H9 (cell line): ENCODE results near the gene LEO1. TPM values are rescaled to one million over a fixed set of nuclear protein-coding genes. Genes with fewer than 3 reads are reported as not detected.

Experiments
- DNase-seq: peaks from one replicate; pipeline ENCODE4 v3.0.0-alpha.2; 2017
- H2AFZ ChIP-seq: one replicate; pipeline ENCODE4 v1.6.1; 2013; ENCODE audit warnings: mild to moderate bottlenecking, low read length, control low read depth, moderate library complexity
- H2AK5ac ChIP-seq: 2 replicates; pipeline ENCODE4 v1.6.1; 2013; ENCODE audit warnings: low read length, control low read depth, mixed read lengths; ENCODE audit not compliant: insufficient read length
- H2BK120ac ChIP-seq: one replicate; pipeline ENCODE4 v1.6.1; 2013; ENCODE audit warnings: low read depth, mild to moderate bottlenecking, low read length, control low read depth, inconsistent platforms; ENCODE audit not compliant: poor library complexity, severe bottlenecking
- H2BK12ac ChIP-seq: 2 replicates; pipeline ENCODE4 v1.6.1; 2013; ENCODE audit warnings: low read length, control low read depth, mixed read lengths, low read depth; ENCODE audit not compliant: insufficient read length
- H2BK15ac ChIP-seq: 2 replicates; pipeline ENCODE4 v1.6.1; 2013; ENCODE audit warnings: low read depth, low read length, control low read depth
- H2BK20ac ChIP-seq: one replicate; pipeline ENCODE4 v1.6.1; 2013; ENCODE audit warnings: low read depth, mild to moderate bottlenecking, low read length, control low read depth, inconsistent platforms; ENCODE audit not compliant: poor library complexity, severe bottlenecking
- H2BK5ac ChIP-seq: 2 replicates; pipeline ENCODE4 v1.6.1; 2013; ENCODE audit warnings: low read length, control low read depth, mixed read lengths; ENCODE audit not compliant: insufficient read length
- H3K14ac ChIP-seq: 2 replicates; pipeline ENCODE4 v1.6.1; 2013; ENCODE audit warnings: low read length, control low read depth; ENCODE audit not compliant: insufficient read depth
- H3K18ac ChIP-seq: 2 replicates; pipeline ENCODE4 v1.6.1; 2013; ENCODE audit warnings: low read depth, mild to moderate bottlenecking, mixed read lengths, low read length, control low read depth; ENCODE audit not compliant: insufficient read length
- H3K23ac ChIP-seq: 2 replicates; pipeline ENCODE4 v1.6.1; 2013; ENCODE audit warnings: low read length, control low read depth, mixed read lengths, low read depth; ENCODE audit not compliant: insufficient read length
- H3K23me2 ChIP-seq: 2 replicates; pipeline ENCODE4 v1.6.1; 2013; ENCODE audit warnings: low read depth, mild to moderate bottlenecking, mixed read lengths, low read length, control low read depth; ENCODE audit not compliant: insufficient read length, poor library complexity, severe bottlenecking
- H3K27ac ChIP-seq: 2 replicates; pipeline ENCODE4 v1.5.1; 2013; ENCODE audit warnings: low read length, control low read depth, mixed read lengths, low read depth; ENCODE audit not compliant: insufficient read length
- H3K27me3 ChIP-seq: 2 replicates; pipeline ENCODE4 v1.6.1; 2013; ENCODE audit warnings: low read length, control low read depth, inconsistent platforms; ENCODE audit not compliant: insufficient read depth
- H3K4ac ChIP-seq: 2 replicates; pipeline ENCODE4 v1.6.1; 2013; ENCODE audit warnings: low read depth, mild to moderate bottlenecking, control low read depth, inconsistent platforms, low read length, moderate library complexity
- H3K4me1 ChIP-seq: 2 replicates; pipeline ENCODE4 v1.6.1; 2013; ENCODE audit warnings: low read length, control low read depth, inconsistent platforms; ENCODE audit not compliant: insufficient read depth
- H3K4me2 ChIP-seq: 2 replicates; pipeline ENCODE4 v1.6.1; 2013; ENCODE audit warnings: low read length, control low read depth, mixed read lengths; ENCODE audit not compliant: insufficient read length, insufficient read depth
- H3K56ac ChIP-seq: 2 replicates; pipeline ENCODE4 v1.6.1; 2013; ENCODE audit warnings: low read depth, mild to moderate bottlenecking, mixed read lengths, low read length, control low read depth; ENCODE audit not compliant: insufficient read length
- H3K79me1 ChIP-seq: 2 replicates; pipeline ENCODE4 v1.6.1; 2013; ENCODE audit warnings: low read depth, mild to moderate bottlenecking, moderate library complexity, low read length, control low read depth, inconsistent platforms; ENCODE audit not compliant: insufficient read depth, poor library complexity, severe bottlenecking
- H3K79me2 ChIP-seq: 2 replicates; pipeline ENCODE4 v1.6.1; 2013; ENCODE audit warnings: low read length, control low read depth, inconsistent platforms; ENCODE audit not compliant: insufficient read depth
- H3K9ac ChIP-seq: 2 replicates; pipeline ENCODE4 v1.6.1; 2013; ENCODE audit warnings: low read length, control low read depth, mixed read lengths; ENCODE audit not compliant: insufficient read length; ENCODE audit errors: extremely low read depth
- H3K9me3 ChIP-seq: one replicate; pipeline ENCODE4 v1.6.1; 2013; ENCODE audit warnings: low read depth, low read length, inconsistent platforms; ENCODE audit not compliant: control insufficient read depth
- H3T11ph ChIP-seq: one replicate; pipeline ENCODE4 v1.6.1; 2013; ENCODE audit warnings: mild to moderate bottlenecking, low read length, control low read depth, inconsistent platforms
- H4K20me1 ChIP-seq: one replicate; pipeline ENCODE4 v1.6.1; 2013; ENCODE audit not compliant: control insufficient read depth, insufficient read length, insufficient read depth
- H4K5ac ChIP-seq: 2 replicates; pipeline ENCODE4 v1.6.1; 2013; ENCODE audit warnings: low read depth, mild to moderate bottlenecking, mixed read lengths, low read length, control low read depth; ENCODE audit not compliant: insufficient read length
- H4K8ac ChIP-seq: replicated peaks from 2 replicates; pipeline ENCODE4 v1.6.1; 2013; ENCODE audit warnings: low read length, control low read depth, mixed read lengths, low read depth; ENCODE audit not compliant: insufficient read length
- H4K91ac ChIP-seq: 2 replicates; pipeline ENCODE4 v1.6.1; 2013; ENCODE audit warnings: low read depth, mild to moderate bottlenecking, moderate library complexity, mixed read lengths, low read length, control low read depth; ENCODE audit not compliant: insufficient read length
- H3K27ac Mint-ChIP-seq, 3 experiments: 2 replicates in 2 of 3; 3 replicates in 1 of 3; pipeline ENCODE4 v1.8.0; 2020 to 2021; ENCODE audit warnings: mixed read lengths in 3 of 3, mild to moderate bottlenecking in 1 of 3, moderate library complexity in 1 of 3
- H3K27me3 Mint-ChIP-seq: 2 replicates; pipeline ENCODE4 v1.8.0; 2021; ENCODE audit warnings: low read depth, mild to moderate bottlenecking, moderate library complexity, mixed read lengths
- H3K36me3 Mint-ChIP-seq, 3 experiments: 2 replicates in 2 of 3; 3 replicates in 1 of 3; pipeline ENCODE4 v1.8.0; 2020 to 2021; ENCODE audit warnings: low read depth in 3 of 3, mixed read lengths in 3 of 3; ENCODE audit not compliant: insufficient read depth in 1 of 3
- H3K4me1 Mint-ChIP-seq, 2 experiments: 2 replicates each; pipeline ENCODE4 v1.8.0; 2020; ENCODE audit warnings: mixed read lengths in 2 of 2
- H3K4me3 Mint-ChIP-seq, 2 experiments: 2 replicates in 1 of 2; 3 replicates in 1 of 2; pipeline ENCODE4 v1.8.0; 2020 to 2021; ENCODE audit warnings: mild to moderate bottlenecking in 2 of 2, mixed read lengths in 2 of 2, moderate library complexity in 1 of 2
- H3K9me3 Mint-ChIP-seq, 2 experiments: 2 replicates in 1 of 2; 3 replicates in 1 of 2; pipeline ENCODE4 v1.8.0; 2020; ENCODE audit warnings: mild to moderate bottlenecking in 2 of 2, mixed read lengths in 2 of 2, moderate library complexity in 1 of 2
- CTCF ChIP-seq: fragments of 200-600 bp; sonication (generic); conservative IDR thresholded peaks from 3 replicates; pipeline ENCODE4 v1.8.0; 2021; ENCODE audit warnings: antibody characterized with exemption, mild to moderate bottlenecking
- WGBS: extraction: QIAGEN DNeasy Blood & Tissue Kit; methylation state at CpG from one replicate; pipeline ENCODE4 v1.1.7; 2013; ENCODE audit warnings: missing lambda C conversion rate, low lambda C conversion rate, mixed read lengths; ENCODE audit not compliant: insufficient read length; ENCODE audit errors: extremely low coverage; 5-methylcytosine and 5-hydroxymethylcytosine counted together
- total RNA-seq: library from RNA; stranded (reverse); gene quantifications from 2 replicates; pipeline ENCODE4 v1.2.1, GENCODE V29; 2021

Gene LEO1
- total RNA-seq, 1 experiment from 2014 or later: 30.3 TPM

GRCh38 chr15:51965691-51966090, 5.9 kb downstream of the LEO1 start:
- Histone ChIP-seq H3K23ac (no peak overlapping the region), H3K4ac (no peak overlapping the region), H2BK15ac (no peak overlapping the region), H2AFZ (no peak overlapping the region), H4K91ac (no peak overlapping the region), H2BK12ac (no peak overlapping the region), H3K56ac (no peak overlapping the region), H3K79me1 (peaks cover 3% of the 10 kb centered on the region), H2BK20ac (no peak overlapping the region), H3T11ph (no peak overlapping the region), H2AK5ac (no peak overlapping the region), H4K8ac (no peak overlapping the region), H3K4me2 (no peak overlapping the region), H4K20me1 (no peaks in the 10 kb centered on the region), H3K9me3 (no peaks in the 10 kb centered on the region), H3K27ac (no peak overlapping the region), H3K23me2 (peaks cover under 1% of the 10 kb centered on the region), H2BK5ac (no peak overlapping the region), H3K9ac (no peak overlapping the region), H3K4me1 (no peaks in the 10 kb centered on the region), H4K5ac (no peak overlapping the region), H3K27me3 (no peaks in the 10 kb centered on the region), H3K14ac (no peak overlapping the region), H3K79me2 (peaks cover 13% of the 10 kb centered on the region; the same call in 1 of the 2 replicates), H3K18ac (no peak overlapping the region), H2BK120ac (no peak overlapping the region)
- DNase-seq: no peak
- peaks cover 0 to 2% of the 10 kb centered on the region in 2 experiments; a peak in 3 of 5 replicates for H3K9me3 Mint-ChIP-seq
- peaks cover 19 to 49% (median 41%) of the 10 kb centered on the region in 3 experiments for H3K36me3 Mint-ChIP-seq
- TF ChIP-seq CTCF: no peak
- no peak overlapping the region for H3K4me3 Mint-ChIP-seq
- peaks cover 3 to 8% of the 10 kb centered on the region in 2 experiments for H3K4me1 Mint-ChIP-seq
- H3K27ac Mint-ChIP-seq: no peak overlapping the region
- no CpG with 5 or more reads among the region's 4 CpGs for WGBS
- H3K27me3 Mint-ChIP-seq: no peaks in the 10 kb centered on the region
